Panc1 (cell line): ENCODE measurements around the gene C5orf34. TPM values are rescaled to one million over a fixed set of nuclear protein-coding genes. Genes with fewer than 3 reads are reported as not detected.
"Not testable (repeated sequence)": the region's sequence is repeated elsewhere in the genome, so short reads cannot be mapped to it uniquely, and the experiment has no call there.

Experiments
- ATAC-seq: fragments of 200-7000 bp; cut with Tn5 transposase; 2 replicates; pipeline ENCODE4 v1.9.1; 2020; ENCODE audit warnings: mild to moderate bottlenecking, moderate library complexity
- BruUV-seq: library from RNA; stranded (reverse); fragments of 400-500 nt; replicated peaks from 2 replicates; lab custom pipeline; 2021; lab: Mats Ljungman, UMichigan
- CTCF ChIA-PET: fragments of 300-600 bp; sonication (Branson Sonifier 250); formaldehyde crosslinking; loops from one replicate; lab custom pipeline; 2022; ENCODE audit warnings: antibody characterized with exemption; lab: Charles Lee
- POLR2A ChIA-PET: fragments of 300-600 bp; sonication (Branson Sonifier 250); formaldehyde crosslinking; loops from one replicate; lab custom pipeline; 2022; ENCODE audit warnings: antibody characterized with exemption; lab: Charles Lee
- DNase-seq: peaks from one replicate; pipeline ENCODE4 v3.0.0-alpha.2; 2010; ENCODE audit warnings: low read depth, low spot score
- H3K27ac ChIP-seq: 2 replicates; pipeline ENCODE4 v1.5.1; 2011; ENCODE audit warnings: mild to moderate bottlenecking, low read length, inconsistent platforms
- H3K27me3 ChIP-seq: fragments of 200-500 bp; sonication (Bioruptor generic); 2 replicates; pipeline ENCODE4 v1.6.0; 2014; ENCODE audit warnings: low read length, inconsistent platforms; ENCODE audit not compliant: control insufficient read depth, insufficient read depth
- H3K36me3 ChIP-seq: fragments of 200-500 bp; sonication (Bioruptor generic); 2 replicates; pipeline ENCODE4 v1.5.1; 2014; ENCODE audit warnings: inconsistent platforms, mild to moderate bottlenecking, low read length, moderate library complexity; ENCODE audit not compliant: control insufficient read depth, insufficient read depth
- H3K4me1 ChIP-seq: 2 replicates; pipeline ENCODE4 v1.5.1; 2011; ENCODE audit warnings: inconsistent platforms, mild to moderate bottlenecking, low read length, moderate library complexity; ENCODE audit not compliant: control insufficient read depth, insufficient read depth
- H3K4me3 ChIP-seq, 2 experiments: 2 replicates each; pipeline ENCODE4 v1.5.1; 2011 to 2012; ENCODE audit warnings: low read depth in 2 of 2, low read length in 2 of 2, mild to moderate bottlenecking in 2 of 2, inconsistent platforms in 1 of 2, moderate library complexity in 1 of 2
- H3K9me3 ChIP-seq: fragments of 200-500 bp; sonication (Bioruptor generic); 2 replicates; pipeline ENCODE4 v1.5.1; 2014; ENCODE audit warnings: low read depth, mild to moderate bottlenecking, inconsistent platforms, low read length, moderate library complexity; ENCODE audit not compliant: control insufficient read depth, insufficient read depth
- CTCF ChIP-seq: fragments of 450-650 bp; IDR thresholded peaks from 2 replicates; pipeline ENCODE4 v1.5.1; 2017; ENCODE audit warnings: mild to moderate bottlenecking
- POLR2AphosphoS5 ChIP-seq: IDR thresholded peaks from 2 replicates; pipeline ENCODE4 v1.6.1; 2012; ENCODE audit warnings: mild to moderate bottlenecking, low read depth, low read length, moderate library complexity
- SIN3A ChIP-seq: IDR thresholded peaks from 2 replicates; pipeline ENCODE4 v1.6.1; 2012; ENCODE audit warnings: low read depth, mild to moderate bottlenecking, low read length, moderate library complexity, borderline replicate concordance; ENCODE audit not compliant: insufficient read depth
- TCF7L2 ChIP-seq: IDR thresholded peaks from 2 replicates; pipeline ENCODE4 v1.6.1; 2011; ENCODE audit warnings: mild to moderate bottlenecking, low read depth, low read length, inconsistent platforms
- in situ Hi-C: cut with HindIII; loops from 2 replicates; pipeline ENCODE4 v1.10.0; 2016; ENCODE audit warnings: low sequenced_read_pairs, low pct_unique_long_range_greater_than_20kb
- intact Hi-C: fragments of 100-400 bp; cut with micrococcal nuclease; formaldehyde crosslinking; loops from one replicate; pipeline ENCODE4 v1.10.0; 2022; ENCODE audit not compliant: unreplicated experiment
- total RNA-seq: library from RNA; stranded (reverse); gene quantifications from one replicate; pipeline ENCODE4 v1.2.1, GENCODE V29; 2021; ENCODE audit not compliant: unreplicated experiment
- TF ChIP-seq, protein P1 (sequence below), 2 experiments: IDR thresholded peaks; 2 replicates each; pipeline ENCODE4 v1.6.1; 2011 to 2012; ENCODE audit warnings: low read depth in 2 of 2, control low read depth in 1 of 2, low read length in 1 of 2, mild to moderate bottlenecking in 1 of 2, moderate library complexity in 1 of 2; ENCODE audit not compliant: insufficient read depth in 1 of 2

C5orf34 gene
- total RNA-seq, 1 experiment from 2014 or later: 6.3 TPM

- H3K36me3 ChIP-seq: no peaks in the 10 kb centered on the region; the same call in 1 of the 2 replicates
- BruUV-seq: TSS peak; percentile 93
- H3K4me3 ChIP-seq: peak overlapping the region; percentile 96 to 97
- peaks cover 19% of the 10 kb centered on the region for H3K4me1 ChIP-seq
- ATAC-seq: peak; percentile 67
- no peaks in the 10 kb centered on the region for H3K9me3 ChIP-seq
- DNase-seq: no peak
- intact Hi-C loops: no loop called here
- no peaks in the 10 kb centered on the region for H3K27me3 ChIP-seq
- in situ Hi-C loops: no loop called here
- ChIA-PET CTCF (interaction anchor here (0.8 kb wide), 1 partner anchor 30 kb away, joined by 3 read pairs; no protein-coding TSS in a partner anchor), POLR2A (interaction anchor here (0.5 to 0.6 kb wide), 2 partner anchors 108 to 477 kb away, joined by 3 to 8 read pairs; no protein-coding TSS in a partner anchor)
- TF ChIP-seq SIN3A: no peak
- no peak for TF ChIP-seq CTCF
- TF ChIP-seq, protein P1, sequence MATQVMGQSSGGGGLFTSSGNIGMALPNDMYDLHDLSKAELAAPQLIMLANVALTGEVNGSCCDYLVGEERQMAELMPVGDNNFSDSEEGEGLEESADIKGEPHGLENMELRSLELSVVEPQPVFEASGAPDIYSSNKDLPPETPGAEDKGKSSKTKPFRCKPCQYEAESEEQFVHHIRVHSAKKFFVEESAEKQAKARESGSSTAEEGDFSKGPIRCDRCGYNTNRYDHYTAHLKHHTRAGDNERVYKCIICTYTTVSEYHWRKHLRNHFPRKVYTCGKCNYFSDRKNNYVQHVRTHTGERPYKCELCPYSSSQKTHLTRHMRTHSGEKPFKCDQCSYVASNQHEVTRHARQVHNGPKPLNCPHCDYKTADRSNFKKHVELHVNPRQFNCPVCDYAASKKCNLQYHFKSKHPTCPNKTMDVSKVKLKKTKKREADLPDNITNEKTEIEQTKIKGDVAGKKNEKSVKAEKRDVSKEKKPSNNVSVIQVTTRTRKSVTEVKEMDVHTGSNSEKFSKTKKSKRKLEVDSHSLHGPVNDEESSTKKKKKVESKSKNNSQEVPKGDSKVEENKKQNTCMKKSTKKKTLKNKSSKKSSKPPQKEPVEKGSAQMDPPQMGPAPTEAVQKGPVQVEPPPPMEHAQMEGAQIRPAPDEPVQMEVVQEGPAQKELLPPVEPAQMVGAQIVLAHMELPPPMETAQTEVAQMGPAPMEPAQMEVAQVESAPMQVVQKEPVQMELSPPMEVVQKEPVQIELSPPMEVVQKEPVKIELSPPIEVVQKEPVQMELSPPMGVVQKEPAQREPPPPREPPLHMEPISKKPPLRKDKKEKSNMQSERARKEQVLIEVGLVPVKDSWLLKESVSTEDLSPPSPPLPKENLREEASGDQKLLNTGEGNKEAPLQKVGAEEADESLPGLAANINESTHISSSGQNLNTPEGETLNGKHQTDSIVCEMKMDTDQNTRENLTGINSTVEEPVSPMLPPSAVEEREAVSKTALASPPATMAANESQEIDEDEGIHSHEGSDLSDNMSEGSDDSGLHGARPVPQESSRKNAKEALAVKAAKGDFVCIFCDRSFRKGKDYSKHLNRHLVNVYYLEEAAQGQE (IDR thresholded peaks at IDR 0.05; ENCODE audit: insufficient read depth in 1 of 2, low read depth in 2 of 2, low read length in 1 of 2): no peak
- no peak for TF ChIP-seq POLR2AphosphoS5
- no peak for TF ChIP-seq TCF7L2
- H3K27ac ChIP-seq: peak overlapping the region; percentile 83
Observed at GRCh38 chr5:43514471-43514815, 505 bp downstream of the C5orf34 start.

DNA sequence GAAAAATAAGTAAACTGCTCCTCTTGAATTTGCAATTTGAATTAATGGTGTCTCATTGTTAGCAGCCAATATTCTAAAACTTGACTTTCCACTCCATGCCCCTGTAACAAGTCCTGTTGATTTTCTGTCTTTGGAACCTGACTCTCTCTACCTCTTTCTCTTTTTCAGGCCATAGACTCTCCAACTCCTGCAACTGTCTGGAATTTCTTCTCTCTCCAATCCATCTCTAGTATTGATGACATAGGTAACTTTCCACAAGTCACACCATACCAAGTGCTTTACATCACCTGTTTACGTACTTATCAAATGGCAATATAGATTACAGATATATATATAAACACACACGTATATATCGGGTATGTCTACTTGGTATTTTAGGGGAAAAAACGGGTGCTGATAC is 923 bp downstream of the C5orf34 start:
- BruUV-seq: no TSS peak
- ATAC-seq: no peak
- in situ Hi-C loops (no loop called here), intact Hi-C loops (no loop called here)
- DNase-seq: no peak
- H3K4me3 ChIP-seq: peak overlapping the region; percentile 96 to 97
- ChIA-PET CTCF (interaction anchor here (0.8 kb wide), 1 partner anchor 30 kb away, joined by 3 read pairs; no protein-coding TSS in a partner anchor), POLR2A (interaction anchor here (0.6 kb wide), 1 partner anchor 477 kb away, joined by 3 read pairs; no protein-coding TSS in a partner anchor)
- no peaks in the 10 kb centered on the region for H3K27me3 ChIP-seq
- peak overlapping the region; percentile 83 for H3K27ac ChIP-seq
- TF ChIP-seq CTCF (no peak), SIN3A (no peak), POLR2AphosphoS5 (no peak), TCF7L2 (no peak)
- TF ChIP-seq, protein P1 (IDR thresholded peaks at IDR 0.05; ENCODE audit: insufficient read depth in 1 of 2, low read depth in 2 of 2, low read length in 1 of 2): no peak
- H3K9me3 ChIP-seq: no peaks in the 10 kb centered on the region
- H3K36me3 ChIP-seq: no peaks in the 10 kb centered on the region; the same call in 1 of the 2 replicates
- peaks cover 19% of the 10 kb centered on the region for H3K4me1 ChIP-seq

DNA sequence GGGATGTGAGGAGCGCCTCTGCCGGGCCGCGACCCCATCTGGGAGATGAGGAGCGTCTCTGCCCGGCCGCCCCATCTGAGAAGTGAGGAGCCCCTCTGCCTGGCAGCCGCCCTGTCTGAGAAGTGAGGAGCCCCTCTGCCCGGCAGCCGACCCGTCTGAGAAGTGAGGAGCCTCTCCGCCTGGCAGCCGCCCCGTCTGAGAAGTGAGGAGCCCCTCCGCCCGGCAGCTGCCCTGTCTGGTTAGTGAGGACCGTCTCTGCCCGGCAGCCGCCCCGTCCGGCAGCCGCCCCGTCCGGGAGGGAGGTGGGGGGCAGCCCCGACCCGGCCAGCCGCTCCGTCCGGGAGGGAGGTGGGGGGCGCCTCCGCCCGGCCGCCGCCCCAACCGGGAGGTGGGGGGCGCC is 3.9 kb downstream of the C5orf34 start:
- H3K27me3 ChIP-seq, H3K36me3 ChIP-seq, H3K9me3 ChIP-seq, in situ Hi-C loops, ATAC-seq, intact Hi-C loops, H3K27ac ChIP-seq, BruUV-seq, CTCF ChIA-PET, DNase-seq, H3K4me3 ChIP-seq, POLR2A ChIA-PET: not testable (repeated sequence)
- peaks cover 19% of the 10 kb centered on the region for H3K4me1 ChIP-seq
